SU-DHL-6 (cell line): Measurements from ENCODE around the gene DOCK10.
"Not testable (repeated sequence)": the region's sequence is repeated elsewhere in the genome, so short reads cannot be mapped to it uniquely, and the experiment has no call there.

ENCODE experiments used
- H2AFZ ChIP-seq: fragments of 200-600 bp; sonication (generic); 2 replicates; pipeline ENCODE4 v1.6.1; 2014; ENCODE audit warnings: low read depth, mild to moderate bottlenecking, moderate library complexity, mixed read lengths, antibody characterized with exemption, low read length; ENCODE audit not compliant: severe bottlenecking
- H3F3A ChIP-seq: fragments of 200-600 bp; shearing (Covaris generic); 2 replicates; pipeline ENCODE4 v1.6.0; 2016; ENCODE audit warnings: antibody characterized with exemption, mild to moderate bottlenecking; ENCODE audit not compliant: insufficient read depth
- H3K27ac ChIP-seq: fragments of 200-600 bp; sonication (generic); 2 replicates; pipeline ENCODE4 v1.5.1; 2016; ENCODE audit warnings: low read depth, mild to moderate bottlenecking, low read length, moderate library complexity, mixed read lengths
- H3K27me3 ChIP-seq: fragments of 200-600 bp; sonication (generic), shearing (Covaris generic); 2 replicates; pipeline ENCODE4 v1.6.0; 2014; ENCODE audit warnings: mild to moderate bottlenecking, low read length
- H3K36me3 ChIP-seq: fragments of 200-600 bp; sonication (generic); 2 replicates; pipeline ENCODE4 v1.6.1; 2014; ENCODE audit warnings: mild to moderate bottlenecking, low read length, mixed read lengths
- H3K4me2 ChIP-seq: fragments of 300-600, 200-600 bp; shearing (Covaris generic), sonication (generic); 2 replicates; pipeline ENCODE4 v1.6.0; 2014; ENCODE audit warnings: low read length, low read depth, mild to moderate bottlenecking; ENCODE audit not compliant: poor library complexity, severe bottlenecking
- H3K4me3 ChIP-seq: fragments of 200-600 bp; sonication (generic); 2 replicates; pipeline ENCODE4 v1.5.1; 2014; ENCODE audit warnings: antibody characterized with exemption, low read length, mild to moderate bottlenecking, mixed read lengths; ENCODE audit not compliant: insufficient read depth, poor library complexity, severe bottlenecking
- H3K79me2 ChIP-seq: fragments of 200-600 bp; sonication (generic); 2 replicates; pipeline ENCODE4 v1.6.1; 2014; ENCODE audit warnings: mild to moderate bottlenecking, low read length, moderate library complexity; ENCODE audit not compliant: insufficient read depth
- H3K9ac ChIP-seq: fragments of 200-600 bp; sonication (generic); 2 replicates; pipeline ENCODE4 v1.7.0; 2014; ENCODE audit warnings: mild to moderate bottlenecking, low read length
- H3K9me2 ChIP-seq: fragments of 200-600 bp; sonication (generic); replicated peaks from 2 replicates; pipeline ENCODE4 v1.6.1; 2014; ENCODE audit warnings: low read length; ENCODE audit not compliant: insufficient read depth
- H3K9me3 ChIP-seq: fragments of 200-600 bp; sonication (generic); 2 replicates; pipeline ENCODE4 v1.6.1; 2014; ENCODE audit warnings: low read length, mixed read lengths; ENCODE audit not compliant: insufficient read depth
- H4K20me1 ChIP-seq: fragments of 200-600 bp; sonication (generic); 2 replicates; pipeline ENCODE4 v1.6.1; 2014; ENCODE audit warnings: low read depth, mild to moderate bottlenecking, antibody characterized with exemption, low read length, moderate library complexity, mixed read lengths
- EZH2phosphoT487 ChIP-seq: fragments of 200-600 bp; sonication (generic), shearing (Covaris generic); conservative IDR thresholded peaks from 2 replicates; pipeline ENCODE4 v1.6.1; 2018; ENCODE audit warnings: mild to moderate bottlenecking, antibody characterized with exemption, low read length, moderate library complexity, mixed read lengths
- TF ChIP-seq, protein P1 (sequence below): fragments of 200-600 bp; sonication (generic); IDR thresholded peaks from one replicate; pipeline ENCODE4 v1.5.1; 2017; ENCODE audit warnings: antibody characterized with exemption, mild to moderate bottlenecking, low read length, moderate library complexity; ENCODE audit not compliant: insufficient read depth, poor library complexity, severe bottlenecking

Gene DOCK10

DNA sequence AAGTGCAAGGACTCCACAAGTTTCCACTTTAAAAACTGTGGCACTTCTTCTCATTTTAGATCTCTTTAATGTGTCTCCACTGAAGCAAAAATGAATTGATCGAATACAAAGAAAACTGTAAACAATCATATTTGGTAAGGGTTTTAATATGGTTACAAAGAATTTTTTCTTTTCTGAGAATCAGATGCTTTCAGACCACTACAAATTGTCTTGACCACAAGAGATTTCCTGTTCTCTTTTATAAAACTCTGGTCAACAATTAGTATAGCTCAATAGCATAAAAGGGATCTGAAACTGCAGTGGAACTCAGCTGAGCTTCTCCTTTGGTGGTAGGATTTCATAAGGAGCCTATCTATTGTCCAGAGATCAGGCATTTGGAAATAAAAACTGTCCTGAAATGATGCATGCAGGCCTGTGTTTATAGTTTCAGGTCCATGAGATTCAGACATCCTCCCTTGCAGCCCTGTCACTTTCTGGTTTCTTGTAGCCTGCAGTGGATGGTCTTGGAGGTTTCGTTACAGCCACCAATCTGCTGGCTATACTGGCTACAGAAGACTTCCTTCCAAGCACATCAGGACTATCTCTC, 120.0 kb downstream of the DOCK10 start:
- Histone ChIP-seq H3K27ac (no peak overlapping the region), H2AFZ (no peak overlapping the region), H3K9me2 (no peaks in the 10 kb centered on the region), H3K9ac (no peak overlapping the region), H3K4me3 (no peak overlapping the region), H3K79me2 (no peaks in the 10 kb centered on the region), H3K27me3 (no peaks in the 10 kb centered on the region), H3K4me2 (no peak overlapping the region), H3K36me3 (no peaks in the 10 kb centered on the region), H4K20me1 (no peaks in the 10 kb centered on the region), H3K9me3 (no peaks in the 10 kb centered on the region), H3F3A (no peaks in the 10 kb centered on the region)
- TF ChIP-seq, protein P1, sequence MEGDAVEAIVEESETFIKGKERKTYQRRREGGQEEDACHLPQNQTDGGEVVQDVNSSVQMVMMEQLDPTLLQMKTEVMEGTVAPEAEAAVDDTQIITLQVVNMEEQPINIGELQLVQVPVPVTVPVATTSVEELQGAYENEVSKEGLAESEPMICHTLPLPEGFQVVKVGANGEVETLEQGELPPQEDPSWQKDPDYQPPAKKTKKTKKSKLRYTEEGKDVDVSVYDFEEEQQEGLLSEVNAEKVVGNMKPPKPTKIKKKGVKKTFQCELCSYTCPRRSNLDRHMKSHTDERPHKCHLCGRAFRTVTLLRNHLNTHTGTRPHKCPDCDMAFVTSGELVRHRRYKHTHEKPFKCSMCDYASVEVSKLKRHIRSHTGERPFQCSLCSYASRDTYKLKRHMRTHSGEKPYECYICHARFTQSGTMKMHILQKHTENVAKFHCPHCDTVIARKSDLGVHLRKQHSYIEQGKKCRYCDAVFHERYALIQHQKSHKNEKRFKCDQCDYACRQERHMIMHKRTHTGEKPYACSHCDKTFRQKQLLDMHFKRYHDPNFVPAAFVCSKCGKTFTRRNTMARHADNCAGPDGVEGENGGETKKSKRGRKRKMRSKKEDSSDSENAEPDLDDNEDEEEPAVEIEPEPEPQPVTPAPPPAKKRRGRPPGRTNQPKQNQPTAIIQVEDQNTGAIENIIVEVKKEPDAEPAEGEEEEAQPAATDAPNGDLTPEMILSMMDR: no peak
- no peak for TF ChIP-seq EZH2phosphoT487

DNA sequence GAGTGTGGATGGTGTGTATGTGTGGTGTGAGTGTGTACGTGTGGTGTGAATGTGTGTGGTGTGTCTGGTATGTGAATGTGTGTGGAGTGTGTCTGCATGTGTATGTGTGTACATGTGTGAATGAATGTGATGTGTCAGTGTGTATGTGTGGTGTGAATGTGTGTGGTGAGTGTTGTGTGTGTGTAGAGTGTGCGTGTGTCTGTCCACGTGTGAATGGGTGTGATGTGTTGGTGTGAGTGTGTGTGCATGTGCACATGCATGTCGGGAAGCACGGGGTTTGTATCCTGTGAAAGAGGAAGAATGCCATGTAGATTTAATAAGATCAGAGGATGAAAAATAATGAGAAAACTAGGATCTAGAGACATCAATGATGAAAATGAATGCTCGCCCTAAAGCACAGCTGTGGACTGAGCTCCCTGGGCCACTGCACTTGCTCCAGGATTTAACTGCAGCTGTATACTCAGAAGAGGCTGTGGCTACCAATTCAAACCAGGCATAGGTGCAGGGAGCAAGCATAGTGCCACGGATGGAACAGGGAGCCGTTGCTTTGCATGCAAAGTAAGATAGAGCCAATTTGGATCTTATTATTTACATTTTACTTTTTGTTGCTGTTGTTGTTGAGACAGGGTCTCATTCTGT, 122.7 kb downstream of the DOCK10 start:
- Histone ChIP-seq H3K27ac (no peak overlapping the region), H3K9me3 (no peaks in the 10 kb centered on the region), H3K9ac (no peak overlapping the region), H4K20me1 (no peaks in the 10 kb centered on the region), H3K9me2 (no peaks in the 10 kb centered on the region), H3K4me3 (no peak overlapping the region), H3K4me2 (no peak overlapping the region), H2AFZ (no peak overlapping the region), H3K79me2 (no peaks in the 10 kb centered on the region), H3K27me3 (no peaks in the 10 kb centered on the region), H3K36me3 (no peaks in the 10 kb centered on the region), H3F3A (no peaks in the 10 kb centered on the region)
- no peak for TF ChIP-seq EZH2phosphoT487
- TF ChIP-seq, protein P1: no peak

DNA sequence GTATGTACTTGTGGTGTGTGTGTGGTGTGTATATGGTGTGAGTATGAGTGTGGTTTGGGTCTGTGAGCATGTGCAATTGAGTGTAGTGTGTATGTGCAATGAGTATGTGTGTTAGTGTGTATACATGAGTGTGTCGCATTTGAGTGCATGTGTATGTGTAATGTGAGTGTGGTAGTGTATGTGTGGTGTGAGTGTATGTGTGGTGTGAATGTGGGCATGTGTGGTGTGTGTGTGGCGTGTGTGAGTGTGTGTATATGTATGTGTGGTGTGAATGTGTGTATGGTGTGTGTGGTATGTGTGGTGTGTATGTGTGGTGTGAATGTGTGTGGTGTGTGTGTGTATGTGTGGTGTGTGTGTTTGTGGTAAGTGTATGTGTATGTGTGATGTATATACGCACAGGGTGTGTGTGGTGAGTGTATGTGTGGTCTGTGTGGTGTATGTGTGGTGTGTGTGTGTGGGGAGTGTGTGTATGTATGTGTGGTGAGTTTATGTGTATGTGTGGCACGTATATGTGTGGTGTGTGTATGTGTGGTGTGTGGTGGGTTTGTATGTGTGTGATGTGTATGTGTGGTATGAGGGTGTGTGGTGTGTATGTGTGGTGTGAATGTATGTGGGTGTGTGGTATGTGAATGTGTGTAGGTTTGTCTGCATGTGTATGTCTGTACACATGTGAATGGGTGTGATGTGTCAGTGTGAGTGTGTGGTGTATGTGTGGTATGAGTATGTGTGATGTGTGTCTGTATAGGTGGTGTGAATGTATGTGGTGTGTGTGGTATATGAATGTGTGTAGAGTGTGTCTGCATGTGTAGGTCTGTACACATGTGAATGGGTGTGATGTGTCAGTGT, 123.4 kb downstream of the DOCK10 start:
- no peaks in the 10 kb centered on the region for H4K20me1 ChIP-seq
- H3K27me3 ChIP-seq: no peaks in the 10 kb centered on the region
- no peaks in the 10 kb centered on the region for H3F3A ChIP-seq
- H3K27ac ChIP-seq: no peak overlapping the region
- no peaks in the 10 kb centered on the region for H3K9me2 ChIP-seq
- no peak overlapping the region for H3K9ac ChIP-seq
- TF ChIP-seq, protein P1: no peak
- TF ChIP-seq EZH2phosphoT487: no peak
- H3K4me2 ChIP-seq: no peak overlapping the region
- H3K4me3 ChIP-seq: no peak overlapping the region
- H2AFZ ChIP-seq: no peak overlapping the region
- no peaks in the 10 kb centered on the region for H3K79me2 ChIP-seq
- no peaks in the 10 kb centered on the region for H3K9me3 ChIP-seq
- H3K36me3 ChIP-seq: no peaks in the 10 kb centered on the region

DNA sequence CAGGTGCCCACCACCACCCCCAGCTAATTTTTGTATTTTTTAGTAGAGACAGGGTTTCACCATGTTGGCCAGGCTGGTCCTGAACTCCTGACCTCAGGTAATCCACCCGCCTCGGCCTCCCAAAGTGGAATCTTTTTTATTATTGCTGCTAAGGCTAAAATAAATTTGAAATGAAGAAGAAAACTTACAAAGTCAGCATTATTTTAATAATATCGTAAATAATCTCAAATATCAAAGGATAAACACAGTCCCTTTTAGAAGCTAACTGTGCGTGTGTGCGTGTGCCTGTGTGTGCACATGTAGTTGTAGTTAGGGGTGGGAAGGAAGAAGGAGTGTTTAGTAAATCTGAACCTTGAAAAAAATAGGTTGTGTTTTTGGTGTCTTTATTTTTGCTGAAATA, 125.0 kb downstream of the DOCK10 start:
- H3K9ac ChIP-seq, H3K9me2 ChIP-seq, H2AFZ ChIP-seq, H3K27ac ChIP-seq, H3K79me2 ChIP-seq, H3K4me2 ChIP-seq, H3K4me3 ChIP-seq, H3K36me3 ChIP-seq, H3K9me3 ChIP-seq, H3K27me3 ChIP-seq, H3F3A ChIP-seq, H4K20me1 ChIP-seq: not testable (repeated sequence)
